Activated CD4-positive, alpha-beta T cell treated with anti-CD3 and anti-CD28 coated beads, Interleukin-2, amount 50 U/mL, for 1 hour (primary cell): ENCODE data around the gene AFAP1L1.

ENCODE experiments used
- DNase-seq: peaks from one replicate; pipeline ENCODE4 v3.0.0-alpha.2; 2020

The AFAP1L1 gene

GRCh38 chr5:149355688-149356087 is 84.0 kb downstream of the AFAP1L1 start:
- no peak for DNase-seq

DNA sequence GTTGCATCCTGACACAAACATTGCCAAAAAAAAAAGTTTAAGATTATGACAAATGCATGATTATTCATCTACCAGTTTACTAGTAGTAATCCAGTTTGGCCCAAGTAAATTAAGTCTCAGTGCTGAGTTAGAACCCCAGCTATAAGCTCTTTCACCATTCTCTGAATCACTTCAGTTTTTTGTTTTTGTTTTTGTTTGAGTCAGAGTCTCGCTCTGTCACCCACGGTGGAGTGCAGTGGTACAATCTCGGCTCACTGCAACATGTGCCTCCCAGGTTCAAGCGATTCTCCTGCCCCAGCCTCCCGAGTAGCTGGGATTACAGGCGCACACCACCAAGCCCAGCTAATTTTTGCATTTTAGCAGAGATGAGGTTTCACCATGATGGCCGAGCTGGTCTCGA is 84.7 kb downstream of the AFAP1L1 start:
- DNase-seq: no peak

- DNase-seq: peak; percentile 98
Observed at GRCh38 chr5:149357370-149358293, 86.0 kb downstream of the AFAP1L1 start, which contains the start of gene PCYOX1L. TSS of gene PCYOX1L (plus strand) at chr5:149358046. CDS start at chr5:149358069, 23 bp downstream.

DNA sequence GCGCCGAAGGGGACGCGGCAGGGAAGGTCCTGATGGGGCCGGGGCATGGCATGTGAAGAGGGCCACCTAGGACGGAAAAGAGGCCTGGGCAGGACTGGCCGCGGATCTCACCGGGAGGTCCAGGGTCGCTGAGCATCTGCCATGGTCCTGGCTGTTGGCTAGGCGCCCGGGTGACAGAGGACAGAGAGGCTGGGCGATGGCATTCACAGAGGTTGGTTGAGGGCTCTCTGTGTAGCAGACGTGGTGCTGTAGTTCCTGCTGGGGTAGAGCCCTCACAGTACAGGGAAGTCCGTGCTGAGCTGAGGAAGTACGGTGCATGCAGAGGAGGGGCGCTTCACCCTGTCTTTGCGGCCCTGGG is 86.6 kb downstream of the AFAP1L1 start:
- peak; percentile 20 for DNase-seq

DNA sequence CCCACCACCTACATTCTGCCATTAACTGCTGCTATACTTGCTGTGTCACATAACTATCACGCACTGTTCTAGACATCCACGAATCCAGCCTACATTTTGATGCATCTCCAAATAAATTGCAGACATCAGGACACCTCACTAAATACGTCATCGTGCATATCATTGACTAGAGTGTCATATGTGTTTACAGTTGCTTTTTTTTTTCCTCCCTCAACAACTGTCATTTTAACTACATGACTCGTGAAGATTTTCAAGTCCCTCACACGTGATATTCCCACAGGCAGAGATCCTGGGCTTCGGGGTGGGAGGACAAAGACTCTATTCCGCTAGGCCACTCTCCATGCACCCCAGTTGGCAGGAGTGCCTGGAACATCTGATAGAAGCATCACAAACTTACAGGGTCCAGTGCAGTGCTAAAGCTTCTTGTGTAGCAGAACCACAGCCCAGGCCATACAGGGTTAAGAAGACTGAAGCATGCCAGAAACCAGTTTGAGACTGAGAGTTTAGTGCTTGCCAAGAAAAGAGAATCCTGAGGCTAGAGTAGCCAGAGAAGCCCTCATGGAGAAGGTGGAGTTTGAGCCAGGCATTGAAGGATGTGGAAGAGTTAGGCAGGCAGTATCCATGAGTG is 87.3 kb downstream of the AFAP1L1 start:
- DNase-seq: no peak

- no peak for DNase-seq
Observed at GRCh38 chr5:149360272-149360671, 88.6 kb downstream of the AFAP1L1 start.

- DNase-seq: no peak
Observed at GRCh38 chr5:149362541-149362940, 90.9 kb downstream of the AFAP1L1 start.

GRCh38 chr5:149363358-149363757 is 91.7 kb downstream of the AFAP1L1 start:
- DNase-seq: no peak

DNA sequence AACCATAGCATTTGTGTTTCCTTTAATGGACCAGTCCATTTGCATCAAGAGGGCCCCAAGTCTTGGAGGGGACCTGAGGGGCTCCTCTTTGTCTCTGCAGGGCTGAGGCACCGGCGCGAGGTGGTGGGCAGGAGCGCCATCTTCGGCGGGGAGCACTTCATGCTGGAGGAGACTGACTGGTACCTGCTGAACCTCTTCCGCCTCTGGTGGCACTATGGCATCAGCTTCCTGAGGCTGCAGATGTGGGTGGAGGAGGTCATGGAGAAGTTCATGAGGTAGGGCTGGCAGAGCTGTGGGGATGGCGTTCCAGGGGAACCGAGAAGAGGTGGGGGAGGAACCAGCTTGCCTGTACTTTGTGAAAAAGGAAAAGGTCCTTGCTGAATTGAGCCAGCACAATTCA is 92.3 kb downstream of the AFAP1L1 start:
- DNase-seq: no peak

GRCh38 chr5:149364719-149365118 is 93.1 kb downstream of the AFAP1L1 start:
- no peak for DNase-seq

DNA sequence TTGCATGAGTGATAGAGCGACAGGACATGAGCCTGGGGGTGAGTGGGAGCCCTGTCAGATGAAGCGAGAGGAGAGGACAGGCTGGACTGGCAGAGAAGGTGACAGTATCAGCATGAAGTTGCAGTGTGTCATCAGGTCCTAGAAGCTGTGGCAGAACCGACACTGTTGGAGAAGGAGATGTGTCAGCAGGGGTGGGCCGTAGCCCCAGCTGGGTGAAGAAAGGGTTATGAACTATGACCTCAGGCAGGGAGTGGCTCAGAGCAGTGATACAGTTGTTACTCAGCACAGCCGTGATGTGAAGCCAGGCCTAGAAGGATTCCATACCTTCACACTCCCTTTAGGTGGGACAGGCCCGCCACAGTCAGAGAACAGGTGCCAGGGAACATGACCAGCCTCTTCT is 93.8 kb downstream of the AFAP1L1 start:
- DNase-seq: no peak

DNA sequence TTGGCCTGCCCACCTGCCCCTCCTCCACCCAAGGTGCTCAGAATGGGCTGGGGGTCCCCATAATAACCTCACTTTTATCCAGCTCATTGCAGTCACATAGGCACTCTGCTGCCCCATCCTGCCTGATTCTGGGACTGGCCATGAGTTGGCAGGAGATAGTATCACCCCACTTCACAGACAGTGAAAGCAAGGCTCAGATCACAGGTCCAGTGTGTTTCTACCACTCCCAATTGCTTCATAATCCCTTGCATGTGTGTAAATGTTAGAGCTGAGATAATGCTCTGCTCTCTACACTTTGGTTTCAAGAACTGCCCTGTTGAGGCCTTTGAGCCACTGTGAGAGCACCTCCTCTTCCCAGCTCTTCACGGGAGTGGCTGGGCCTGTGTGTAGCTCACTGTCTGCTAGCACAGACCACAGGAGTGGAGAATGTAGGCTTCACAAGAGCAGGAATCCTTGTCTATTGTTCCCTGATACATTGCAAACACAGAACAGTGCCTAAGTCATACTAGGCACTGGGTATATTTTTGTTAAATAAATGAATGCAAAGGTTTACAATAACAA is 94.6 kb downstream of the AFAP1L1 start:
- no peak for DNase-seq

DNA sequence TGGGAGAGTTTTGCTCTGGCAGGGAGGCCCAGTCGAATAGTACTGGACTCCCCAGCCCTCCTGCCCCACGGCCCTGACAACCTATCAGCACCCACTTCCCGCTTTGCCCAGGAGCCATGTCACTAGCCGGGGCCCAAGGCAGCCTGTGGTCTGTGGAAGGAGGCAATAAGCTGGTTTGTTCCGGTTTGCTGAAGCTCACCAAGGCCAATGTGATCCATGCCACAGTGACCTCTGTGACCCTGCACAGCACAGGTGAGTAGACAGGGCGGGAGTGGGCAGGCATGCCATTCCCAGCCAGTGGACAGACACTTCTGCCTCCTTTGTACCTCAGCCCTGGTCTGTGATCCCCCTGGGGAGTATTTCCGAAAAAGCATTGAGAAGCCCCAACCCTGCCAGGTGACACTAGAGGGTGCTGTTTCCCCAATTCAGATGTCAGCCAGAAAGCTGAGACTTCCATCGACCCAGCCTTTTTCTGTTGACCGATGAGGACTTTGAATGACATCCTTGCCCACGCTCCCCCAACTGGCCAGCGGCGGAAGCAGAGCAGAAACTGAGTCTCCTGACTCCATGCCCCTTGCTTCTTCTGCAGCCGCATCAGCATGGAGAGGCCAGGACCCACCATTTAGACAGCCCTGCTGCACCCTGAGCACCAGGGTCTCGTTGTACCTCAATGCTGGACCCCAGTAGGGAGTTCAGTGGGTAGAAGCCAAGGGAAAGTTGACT is 95.8 kb downstream of the AFAP1L1 start:
- peak; percentile 54 for DNase-seq

GRCh38 chr5:149367972-149368645 is 96.5 kb downstream of the AFAP1L1 start:
- DNase-seq: no peak

- DNase-seq: no peak
Observed at GRCh38 chr5:149370878-149371277, 99.2 kb downstream of the AFAP1L1 start.

- peak; percentile 69 for DNase-seq
Observed at GRCh38 chr5:149371296-149371962, 99.8 kb downstream of the AFAP1L1 start.

GRCh38 chr5:149372076-149372795 is 100.6 kb downstream of the AFAP1L1 start:
- no peak for DNase-seq

DNA sequence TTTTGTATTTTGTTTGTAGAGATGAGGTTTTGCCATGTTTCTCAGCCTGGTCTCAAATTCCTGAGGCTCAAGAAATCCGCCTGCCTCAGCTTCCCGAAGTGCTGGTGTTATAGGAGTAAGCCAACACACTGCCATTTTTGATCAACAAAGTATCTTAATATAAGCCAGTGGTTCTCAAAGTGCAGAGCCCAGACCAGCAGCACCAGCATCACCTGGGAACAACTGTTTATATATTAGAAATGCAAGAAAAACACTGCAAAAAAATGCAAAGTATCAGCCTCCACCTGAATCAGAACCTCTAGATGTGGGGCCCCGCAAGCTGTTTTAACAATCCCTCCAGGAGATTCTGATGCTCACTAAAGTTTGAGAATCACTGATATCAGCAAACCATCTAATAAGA is 101.3 kb downstream of the AFAP1L1 start:
- no peak for DNase-seq

- no peak for DNase-seq
Observed at GRCh38 chr5:149374303-149374702, 102.6 kb downstream of the AFAP1L1 start.

GRCh38 chr5:149374801-149375200 is 103.1 kb downstream of the AFAP1L1 start:
- no peak for DNase-seq

DNA sequence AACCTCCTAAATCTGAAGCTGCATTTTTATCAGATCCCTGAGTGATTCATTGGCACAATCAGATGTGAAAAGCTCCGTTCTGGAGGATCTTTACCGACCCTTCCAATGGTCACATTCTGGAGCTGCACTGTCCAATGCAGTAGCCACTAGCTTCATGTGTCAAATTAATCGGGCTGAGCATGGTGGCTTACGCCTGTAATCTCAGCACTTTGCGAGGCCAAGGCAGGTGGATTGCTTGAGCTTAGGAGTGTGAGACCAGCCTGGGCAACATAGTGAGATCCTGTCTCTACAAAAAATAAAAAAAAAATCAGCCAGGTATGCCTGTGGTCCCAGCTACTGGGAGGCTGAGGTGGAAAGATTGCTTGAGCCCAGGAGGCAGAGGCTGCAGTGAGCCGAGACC is 103.8 kb downstream of the AFAP1L1 start:
- no peak for DNase-seq
